Breast epithelium (tissue), 3 donors: Measurements from ENCODE around the gene SOX30.

Source experiments
- POLR2A ChIP-seq: fragments of 450-650 bp; IDR thresholded peaks from one replicate; pipeline ENCODE4 v1.6.1; 2016; ENCODE audit warnings: antibody characterized with exemption, mild to moderate bottlenecking, moderate library complexity
- POLR2AphosphoS5 ChIP-seq, 3 donors: sonication (generic); formaldehyde crosslinking; IDR thresholded peaks; one replicate each; pipeline ENCODE4 v1.6.1; 2017; ENCODE audit warnings: antibody characterized with exemption in 3 of 3

DNA sequence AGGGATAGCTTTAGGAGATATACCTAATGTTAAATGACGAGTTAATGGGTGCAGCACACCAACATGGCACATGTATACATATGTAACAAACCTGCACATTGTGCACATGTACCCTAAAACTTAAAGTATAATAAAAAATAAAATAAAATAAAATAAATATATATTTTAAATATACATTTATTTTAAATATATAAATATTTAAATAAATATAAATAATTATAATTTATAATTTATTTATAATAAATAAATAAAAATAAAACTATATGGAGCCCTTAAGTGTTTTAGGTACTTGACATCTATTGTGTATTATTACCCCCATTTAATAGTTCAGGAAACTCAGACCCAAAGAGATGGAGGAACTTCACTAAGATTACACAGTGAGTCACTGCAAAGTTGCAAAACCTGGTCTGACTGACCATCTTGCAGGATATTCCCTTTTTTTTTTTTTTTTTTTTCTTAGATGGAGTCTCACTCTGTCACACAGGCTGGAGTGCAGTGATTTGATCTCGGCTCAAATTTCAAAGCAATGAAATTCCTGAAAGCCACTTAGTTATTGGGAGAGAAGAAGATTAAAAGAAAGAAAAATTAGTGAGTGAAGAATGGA is 13.3 kb upstream of the SOX30 start:
- TF ChIP-seq POLR2A = no peak
- TF ChIP-seq POLR2AphosphoS5 (IDR thresholded peaks at IDR 0.05) = no peak
